ENCODE results near the gene MRGPRF. TPM values are rescaled to one million over a fixed set of nuclear protein-coding genes. Genes with fewer than 3 reads are reported as not detected.

The MRGPRF gene
- polyA plus RNA-seq, 2 of the 4 experiments (the other 2 are of a cell fraction): 0.04 TPM; not detected in 1

- WGBS (ENCODE audit: missing lambda C conversion rate): 97% methylated on average over 21 of the region's 31 CpGs
- CTCF ChIA-PET: interaction anchor here (0.6 to 1.6 kb wide), 4 partner anchors 9 to 35 kb away, joined by 3 to 4 read pairs (median 3); no protein-coding TSS in a partner anchor
- Histone ChIP-seq H3K9me3 (no peaks in the 10 kb centered on the region), H3K4me2 (no peak overlapping the region), H3K4me3 (no peak overlapping the region), H3K27ac (no peak overlapping the region), H3K4me1 (peaks cover 7% of the 10 kb centered on the region; the same call in 2 of the 3 replicates)
- TF ChIP-seq CEBPB (IDR thresholded peaks at IDR 0.05) (no peak), TP53 (CRISPR knock-in tag; IDR thresholded peaks at IDR 0.05) (no peak), MYC (IDR thresholded peaks at IDR 0.05; ENCODE audit: borderline replicate concordance, low read length) (no peak), HOXB13 (CRISPR knock-in tag; IDR thresholded peaks at IDR 0.05; ENCODE audit: low read depth) (no peak), FOXS1 (CRISPR knock-in tag; IDR thresholded peaks at IDR 0.05) (no peak), GATA3 (IDR thresholded peaks at IDR 0.05; ENCODE audit: borderline replicate concordance) (no peak)
- ATAC-seq: no peak
- no peak for DNase-seq (ENCODE audit: low read depth in 1 of 2, low spot score in 1 of 2)
- POLR2A ChIA-PET: no interaction called here
- no peak for FAIRE-seq
Measured at GRCh38 chr11:69054397-69055211, 41.6 kb upstream of the MRGPRF start.

DNA sequence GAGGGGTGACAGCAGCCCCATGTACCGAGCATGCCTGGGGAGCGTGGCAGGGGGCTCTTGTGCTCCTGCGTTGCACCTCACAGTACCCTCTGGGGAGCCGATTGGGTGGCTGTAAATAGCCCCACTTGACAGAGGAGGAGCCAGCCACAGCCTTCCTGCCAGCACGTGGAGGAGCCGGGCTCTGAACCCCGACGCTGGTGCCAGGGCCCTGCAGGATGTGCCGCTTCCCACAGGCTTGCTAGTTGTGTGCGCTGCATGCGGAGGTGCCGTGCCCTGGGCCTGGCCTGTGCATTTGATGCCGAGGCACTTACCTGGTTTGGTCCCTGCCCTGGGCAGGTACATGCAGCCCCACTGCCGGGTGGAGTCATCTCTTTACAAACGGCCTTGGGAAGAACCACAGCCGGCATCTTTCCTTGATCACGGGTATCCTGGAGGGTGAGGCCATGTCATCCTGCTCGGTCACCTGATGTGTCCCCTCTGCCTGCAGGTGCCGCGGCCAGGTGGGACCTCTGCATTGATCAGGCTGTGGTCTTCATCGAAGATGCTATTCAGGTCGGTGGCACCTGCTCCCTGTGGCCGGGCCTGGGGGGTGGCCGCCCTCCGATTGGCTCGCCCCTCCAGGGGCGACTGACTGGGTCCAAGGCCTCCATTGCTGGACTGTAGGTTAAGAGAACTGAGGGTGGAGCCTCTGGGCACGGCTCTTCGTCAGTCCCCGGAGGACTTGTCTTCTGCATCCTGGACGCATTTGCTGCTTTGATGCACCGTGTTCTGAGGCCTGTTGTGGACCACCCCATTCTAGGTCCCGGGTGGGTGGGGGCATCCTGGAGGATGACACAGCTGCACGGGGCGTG, 40.7 kb upstream of the MRGPRF start:
- no peak overlapping the region for H3K4me3 ChIP-seq
- DNase-seq (ENCODE audit: low read depth in 1 of 2, low spot score in 1 of 2) (no peak), ATAC-seq (no peak), FAIRE-seq (no peak)
- no peak overlapping the region for H3K27ac ChIP-seq
- 92% methylated on average over 28 of the region's 35 CpGs for WGBS (ENCODE audit: missing lambda C conversion rate)
- no peak overlapping the region for H3K4me2 ChIP-seq
- peaks cover 10% of the 10 kb centered on the region; the same call in 2 of the 3 replicates for H3K4me1 ChIP-seq
- CTCF ChIA-PET: interaction anchor here (1.1 to 1.6 kb wide), 2 partner anchors 13 to 36 kb away, joined by 3 read pairs; no protein-coding TSS in a partner anchor
- TF ChIP-seq CBX8 (IDR thresholded peaks at IDR 0.05): no peak
- TF ChIP-seq HMGXB4 (CRISPR knock-in tag; IDR thresholded peaks at IDR 0.05; ENCODE audit: borderline replicate concordance): no peak
- no peak for TF ChIP-seq PHF8 (IDR thresholded peaks at IDR 0.05; ENCODE audit: borderline replicate concordance, low read depth)
- TF ChIP-seq TP53 (CRISPR knock-in tag; IDR thresholded peaks at IDR 0.05): no peak
- no peak for TF ChIP-seq MYC (IDR thresholded peaks at IDR 0.05; ENCODE audit: borderline replicate concordance, low read length)
- TF ChIP-seq ZC3H11A (IDR thresholded peaks at IDR 0.05): no peak
- TF ChIP-seq, protein P1, sequence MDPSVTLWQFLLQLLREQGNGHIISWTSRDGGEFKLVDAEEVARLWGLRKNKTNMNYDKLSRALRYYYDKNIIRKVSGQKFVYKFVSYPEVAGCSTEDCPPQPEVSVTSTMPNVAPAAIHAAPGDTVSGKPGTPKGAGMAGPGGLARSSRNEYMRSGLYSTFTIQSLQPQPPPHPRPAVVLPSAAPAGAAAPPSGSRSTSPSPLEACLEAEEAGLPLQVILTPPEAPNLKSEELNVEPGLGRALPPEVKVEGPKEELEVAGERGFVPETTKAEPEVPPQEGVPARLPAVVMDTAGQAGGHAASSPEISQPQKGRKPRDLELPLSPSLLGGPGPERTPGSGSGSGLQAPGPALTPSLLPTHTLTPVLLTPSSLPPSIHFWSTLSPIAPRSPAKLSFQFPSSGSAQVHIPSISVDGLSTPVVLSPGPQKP (IDR thresholded peaks at IDR 0.05; ENCODE audit: low read depth, low read length): no peak
- no peak for TF ChIP-seq NPAS2 (CRISPR knock-in tag; IDR thresholded peaks at IDR 0.05; ENCODE audit: borderline replicate concordance)
- TF ChIP-seq RFX5 (IDR thresholded peaks at IDR 0.05): no peak
- no peak for TF ChIP-seq FOSL2 (IDR thresholded peaks at IDR 0.05)
- TF ChIP-seq FOSL2 (CRISPR knock-in tag; IDR thresholded peaks at IDR 0.05): no peak
- no peak for TF ChIP-seq CHD4 (IDR thresholded peaks at IDR 0.05; ENCODE audit: borderline replicate concordance)
- no peak for TF ChIP-seq ZFP36 (IDR thresholded peaks at IDR 0.05; ENCODE audit: borderline replicate concordance, partially characterized antibody)
- TF ChIP-seq MAX (IDR thresholded peaks at IDR 0.05): no peak
- TF ChIP-seq JUN (IDR thresholded peaks at IDR 0.05): no peak
- no peak for TF ChIP-seq CHD2 (IDR thresholded peaks at IDR 0.05; ENCODE audit: low read length, partially characterized antibody)
- no peak for TF ChIP-seq KDM5A (IDR thresholded peaks at IDR 0.05)
- TF ChIP-seq NFE2L2 (conservative IDR thresholded peaks at IDR 0.05; ENCODE audit: low read length): no peak
- TF ChIP-seq KDM1A (IDR thresholded peaks at IDR 0.05; ENCODE audit: low read depth): no peak
- TF ChIP-seq SREBF2 (IDR thresholded peaks at IDR 0.05): no peak
- H3K9me3 ChIP-seq: no peaks in the 10 kb centered on the region
- POLR2A ChIA-PET: no interaction called here
